ENCODE data around the gene NAT8L. TPM values are rescaled to one million over a fixed set of nuclear protein-coding genes. Genes with fewer than 3 reads are reported as not detected.

The NAT8L gene
- total and polyA plus RNA-seq, 2 donors (not counting 3 experiments of a cell fraction or from before 2014, with no cell fraction given), result 0.10 to 0.11 TPM

DNA sequence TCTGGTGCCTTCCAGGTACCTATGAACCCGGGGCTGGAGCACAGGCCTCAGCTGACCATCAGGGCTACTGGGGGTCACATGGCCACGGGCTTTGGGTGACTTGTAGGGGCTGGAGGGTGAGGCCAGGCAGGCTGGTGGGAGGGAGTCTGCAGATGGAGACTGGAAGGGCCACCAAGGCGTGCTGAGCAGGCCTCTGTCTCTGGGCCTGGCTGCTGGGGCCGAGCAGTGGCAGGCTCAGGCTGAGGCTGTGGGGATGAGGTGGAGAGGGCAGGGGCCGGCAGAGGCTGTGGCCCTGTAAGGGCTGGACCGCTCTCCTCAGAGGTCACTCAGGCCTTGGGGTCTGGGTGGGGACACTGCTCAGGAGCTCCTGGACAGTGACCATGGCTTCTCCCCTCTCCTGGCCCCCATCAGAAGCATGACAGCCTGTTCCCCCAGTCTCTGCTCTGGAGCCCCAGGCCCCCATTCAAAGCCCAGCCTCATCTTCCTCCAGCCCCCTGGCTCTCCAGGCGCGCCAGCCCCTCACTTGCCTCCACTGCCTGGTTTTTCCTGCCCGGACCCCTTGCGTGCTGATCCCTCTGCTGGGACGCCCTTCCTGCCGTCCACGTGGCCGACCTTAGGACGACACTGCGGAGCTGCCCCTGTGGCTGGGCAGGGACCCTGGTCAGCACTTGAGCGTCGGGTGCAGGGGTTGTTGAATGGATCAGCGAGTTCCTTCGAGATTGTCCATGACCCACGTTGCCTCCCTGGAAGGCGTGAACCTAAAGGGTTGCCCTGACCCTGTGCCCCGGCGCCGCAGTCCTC, 11.1 kb upstream of the NAT8L start:
- Histone ChIP-seq H3K79me2 (ENCODE audit: control insufficient read depth, insufficient read depth, low read length) (no peaks in the 10 kb centered on the region), H3K4me3 (replicated peaks in 1 of 3; ENCODE audit: insufficient read depth in 1 of 3, low read depth in 1 of 3, low read length in 3 of 3) (no peak overlapping the region), H3K9me3 (replicated peaks; ENCODE audit: control insufficient read depth, insufficient read depth, low read length) (no peaks in the 10 kb centered on the region), H3K9ac (replicated peaks; ENCODE audit: extremely low read depth, insufficient read depth, low read length) (no peak overlapping the region), H3K27ac (ENCODE audit: insufficient read depth, low read depth, low read length) (no peak overlapping the region), H4K20me1 (replicated peaks; ENCODE audit: control insufficient read depth, extremely low read depth, insufficient read depth, low read length) (no peaks in the 10 kb centered on the region), H2AFZ (ENCODE audit: low read depth, low read length) (no peak overlapping the region), H3K9me1 (replicated peaks; ENCODE audit: control insufficient read depth, extremely low read depth, insufficient read depth, low read length) (no peaks in the 10 kb centered on the region), H3K27me3 (ENCODE audit: control insufficient read depth in 2 of 2, insufficient read depth in 2 of 2, low read length in 2 of 2) (peaks cover 13 to 15% of the 10 kb centered on the region in 2 experiments), H3K36me3 (ENCODE audit: control insufficient read depth in 2 of 2, extremely low read depth in 1 of 2, insufficient read depth in 2 of 2, low read length in 2 of 2) (no peaks in the 10 kb centered on the region), H3K4me1 (ENCODE audit: control insufficient read depth, extremely low read depth, insufficient read depth, low read length) (no peaks in the 10 kb centered on the region), H3K4me2 (ENCODE audit: insufficient read depth, low read length) (no peak overlapping the region)
- DNase-seq (ENCODE audit: low read depth, low spot score) (no peak), FAIRE-seq (no peak)
- no TSS peak for BruUV-seq (replicated peaks)
- intact Hi-C loops (cut with micrococcal nuclease) (no loop called here), dilution Hi-C loops (cut with MboI; ENCODE audit: extremely low pct_ligation_motif_present, low sequenced_read_pairs) (no loop called here)
- CTCF ChIA-PET, result no interaction called here
- POLR2A ChIA-PET, result no interaction called here
- TF ChIP-seq MAX (IDR thresholded peaks at IDR 0.05; ENCODE audit: insufficient read depth, insufficient read length), result no peak
- no peak for TF ChIP-seq FOS (IDR thresholded peaks at IDR 0.05; ENCODE audit: borderline replicate concordance, insufficient read depth, low read length)
- no peak for TF ChIP-seq POLR2A (IDR thresholded peaks at IDR 0.05; ENCODE audit: low read depth, low read length)
- no peak for TF ChIP-seq MYC (IDR thresholded peaks at IDR 0.05; ENCODE audit: low read depth, low read length)
- TF ChIP-seq JUN (IDR thresholded peaks at IDR 0.05; ENCODE audit: borderline replicate concordance, insufficient read depth, insufficient read length, low read depth), result no peak
- TF ChIP-seq POLR2AphosphoS5 (IDR thresholded peaks at IDR 0.05; ENCODE audit: insufficient read depth, low read depth, low read length), result no peak
- TF ChIP-seq EZH2 (IDR thresholded peaks at IDR 0.05; ENCODE audit: borderline replicate concordance, low read depth, low read length, severe bottlenecking), result no peak
- TF ChIP-seq, protein P1, sequence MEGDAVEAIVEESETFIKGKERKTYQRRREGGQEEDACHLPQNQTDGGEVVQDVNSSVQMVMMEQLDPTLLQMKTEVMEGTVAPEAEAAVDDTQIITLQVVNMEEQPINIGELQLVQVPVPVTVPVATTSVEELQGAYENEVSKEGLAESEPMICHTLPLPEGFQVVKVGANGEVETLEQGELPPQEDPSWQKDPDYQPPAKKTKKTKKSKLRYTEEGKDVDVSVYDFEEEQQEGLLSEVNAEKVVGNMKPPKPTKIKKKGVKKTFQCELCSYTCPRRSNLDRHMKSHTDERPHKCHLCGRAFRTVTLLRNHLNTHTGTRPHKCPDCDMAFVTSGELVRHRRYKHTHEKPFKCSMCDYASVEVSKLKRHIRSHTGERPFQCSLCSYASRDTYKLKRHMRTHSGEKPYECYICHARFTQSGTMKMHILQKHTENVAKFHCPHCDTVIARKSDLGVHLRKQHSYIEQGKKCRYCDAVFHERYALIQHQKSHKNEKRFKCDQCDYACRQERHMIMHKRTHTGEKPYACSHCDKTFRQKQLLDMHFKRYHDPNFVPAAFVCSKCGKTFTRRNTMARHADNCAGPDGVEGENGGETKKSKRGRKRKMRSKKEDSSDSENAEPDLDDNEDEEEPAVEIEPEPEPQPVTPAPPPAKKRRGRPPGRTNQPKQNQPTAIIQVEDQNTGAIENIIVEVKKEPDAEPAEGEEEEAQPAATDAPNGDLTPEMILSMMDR (IDR thresholded peaks at IDR 0.05; ENCODE audit: extremely low read depth in 1 of 2, insufficient read depth in 1 of 2, low read depth in 1 of 2, low read length in 2 of 2), result no peak
- no peak for TF ChIP-seq GATA2 (IDR thresholded peaks at IDR 0.05; ENCODE audit: insufficient read depth, insufficient read length, low read depth, low read length)

All from endothelial cell of umbilical vein (primary cell).